ENCODE measurements around the gene SH3BP2.

The SH3BP2 gene

GRCh38 chr4:2820216-2820982 lies 27.5 kb downstream of the SH3BP2 start:
- DNase-seq = no peak

GRCh38 chr4:2822461-2823300 lies 29.8 kb downstream of the SH3BP2 start:
- no peak for DNase-seq

- DNase-seq = no peak
Observed at GRCh38 chr4:2823301-2823670, 30.4 kb downstream of the SH3BP2 start.

- no peak for DNase-seq
Observed at GRCh38 chr4:2823671-2824328, 30.9 kb downstream of the SH3BP2 start.

- DNase-seq = no peak
Observed at GRCh38 chr4:2824329-2824835, 31.5 kb downstream of the SH3BP2 start.

GRCh38 chr4:2824836-2825381 lies 32.0 kb downstream of the SH3BP2 start:
- DNase-seq = no peak

GRCh38 chr4:2825740-2826139 lies 32.9 kb downstream of the SH3BP2 start:
- no peak for DNase-seq

GRCh38 chr4:2827071-2827873 lies 34.4 kb downstream of the SH3BP2 start:
- DNase-seq = no peak

GRCh38 chr4:2827874-2828751 lies 35.2 kb downstream of the SH3BP2 start:
- DNase-seq = no peak

- DNase-seq = no peak
Observed at GRCh38 chr4:2828758-2829181, 35.9 kb downstream of the SH3BP2 start.

GRCh38 chr4:2829321-2829932 lies 36.5 kb downstream of the SH3BP2 start:
- no peak for DNase-seq

GRCh38 chr4:2829933-2830451 lies 37.1 kb downstream of the SH3BP2 start:
- DNase-seq = no peak

GRCh38 chr4:2830632-2831610 lies 38.0 kb downstream of the SH3BP2 start:
- DNase-seq = no peak

- DNase-seq = no peak
Observed at GRCh38 chr4:2831611-2832308, 38.9 kb downstream of the SH3BP2 start.

GRCh38 chr4:2832309-2832980 lies 39.6 kb downstream of the SH3BP2 start:
- DNase-seq = no peak

- no peak for DNase-seq
Observed at GRCh38 chr4:2832981-2833670, 40.2 kb downstream of the SH3BP2 start.

GRCh38 chr4:2833671-2834000 lies 40.8 kb downstream of the SH3BP2 start:
- no peak for DNase-seq

Data from fibroblast of skin of scalp (primary cell).